GM10248 (cell line): ENCODE data around the gene SEZ6L.

Experiments used
- CTCF ChIA-PET: fragments of 300-600 bp; sonication (Branson Sonifier 250); formaldehyde crosslinking; extraction: SDS; loops from one replicate; lab custom pipeline; 2021; ENCODE audit warnings: antibody characterized with exemption; lab: Yijun Ruan, JAX
- POLR2A ChIA-PET: fragments of 350-650 bp; sonication (Branson Sonifier 250); formaldehyde crosslinking; extraction: SDS; loops from one replicate; lab custom pipeline; 2020; ENCODE audit warnings: antibody characterized with exemption; lab: Yijun Ruan, JAX
- DNase-seq: peaks from one replicate; pipeline ENCODE4 v3.0.0; 2012; ENCODE audit errors: extremely low spot score
- CTCF ChIP-seq: IDR thresholded peaks from 2 replicates; pipeline ENCODE4 v1.5.1; 2012; ENCODE audit warnings: mild to moderate bottlenecking, low read depth; ENCODE audit errors: extremely low read depth, missing control alignments, control extremely low read depth

The SEZ6L gene

GRCh38 chr22:26194313-26194712, 25.1 kb downstream of the SEZ6L start:
- TF ChIP-seq CTCF = no peak
- ChIA-PET POLR2A (no interaction called here), CTCF (interaction anchor here (1.0 kb wide), 1 partner anchor 10 kb away, joined by 3 read pairs; no protein-coding TSS in a partner anchor)
- DNase-seq = no peak

- CTCF ChIA-PET = interaction anchor here (1.0 kb wide), 1 partner anchor 9 kb away, joined by 3 read pairs; no protein-coding TSS in a partner anchor
- TF ChIP-seq CTCF = no peak
- DNase-seq = no peak
- POLR2A ChIA-PET = no interaction called here
Observed at GRCh38 chr22:26194877-26195276, 25.6 kb downstream of the SEZ6L start.

- ChIA-PET POLR2A (no interaction called here), CTCF (interaction anchor here (1.3 kb wide), 1 partner anchor 24 kb away, joined by 3 read pairs; no protein-coding TSS in a partner anchor)
- no peak for DNase-seq
Observed at GRCh38 chr22:26196657-26197056, 27.4 kb downstream of the SEZ6L start.

GRCh38 chr22:26197425-26197824, 28.2 kb downstream of the SEZ6L start:
- CTCF ChIA-PET = interaction anchor here (1.3 kb wide), 1 partner anchor 25 kb away, joined by 3 read pairs; no protein-coding TSS in a partner anchor
- POLR2A ChIA-PET = no interaction called here
- no peak for TF ChIP-seq CTCF
- DNase-seq = no peak

More at GRCh38 chr22:26196657-26197056, 27.4 kb downstream of the SEZ6L start:
- no peak for TF ChIP-seq CTCF

GRCh38 chr22:26199665-26200064, 30.4 kb downstream of the SEZ6L start:
- TF ChIP-seq CTCF = no peak
- no peak for DNase-seq
- ChIA-PET POLR2A (no interaction called here), CTCF (interaction anchor here (1.3 kb wide), 1 partner anchor 998 kb away, joined by 3 read pairs; no protein-coding TSS in a partner anchor)

GRCh38 chr22:26202280-26202924, 33.1 kb downstream of the SEZ6L start:
- ChIA-PET POLR2A (no interaction called here), CTCF (interaction anchor here (1.8 kb wide), 1 partner anchor 22 kb away, joined by 5 read pairs; no protein-coding TSS in a partner anchor)
- no peak for DNase-seq
- TF ChIP-seq CTCF = no peak
